HG02571 (cell line): Measurements from ENCODE around the gene CHD6.

Experiments used
- ATAC-seq: cut with Tn5 transposase; IDR thresholded peaks from one replicate; pipeline ENCODE4 v1.9.1; 2021; ENCODE audit warnings: mild to moderate bottlenecking, moderate library complexity; ENCODE audit not compliant: unreplicated experiment

The CHD6 gene

DNA sequence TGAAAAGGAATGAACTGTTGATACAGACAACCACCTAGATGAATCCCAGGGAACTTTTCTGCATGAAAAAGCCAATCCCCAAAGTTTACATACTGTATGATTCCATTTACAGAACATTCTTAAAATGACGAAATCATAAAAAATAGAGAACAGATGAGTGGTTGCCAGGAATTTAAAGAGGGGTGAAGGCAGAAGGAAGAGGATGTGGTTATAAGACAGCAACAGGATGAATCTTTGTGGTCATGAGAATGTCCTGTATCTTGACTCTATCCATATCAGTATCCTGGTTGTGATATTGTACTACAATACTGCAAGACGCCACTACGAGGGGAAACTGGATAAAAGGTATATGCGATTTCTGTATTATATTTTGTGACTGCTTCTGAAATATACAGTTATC is 181.5 kb downstream of the CHD6 start:
- no peak for ATAC-seq

DNA sequence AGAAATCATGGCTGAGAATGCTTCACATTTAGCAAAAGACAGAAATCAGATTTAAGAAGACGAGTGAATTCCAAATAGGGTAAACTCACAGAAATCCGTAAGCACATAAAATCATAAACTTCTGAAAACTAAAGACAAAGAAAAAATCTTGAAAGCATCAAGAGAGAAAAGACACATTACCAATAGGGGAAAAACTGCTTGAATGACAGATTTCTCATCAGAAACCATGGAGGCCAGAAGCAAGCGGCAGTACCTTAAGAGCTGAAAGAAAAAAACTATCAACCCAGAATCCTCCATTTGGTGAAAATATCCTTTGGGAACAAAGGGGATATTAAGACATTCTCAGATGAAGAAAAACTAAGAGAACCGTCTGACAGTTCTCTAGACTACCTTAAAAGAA is 185.0 kb downstream of the CHD6 start:
- ATAC-seq: no peak

DNA sequence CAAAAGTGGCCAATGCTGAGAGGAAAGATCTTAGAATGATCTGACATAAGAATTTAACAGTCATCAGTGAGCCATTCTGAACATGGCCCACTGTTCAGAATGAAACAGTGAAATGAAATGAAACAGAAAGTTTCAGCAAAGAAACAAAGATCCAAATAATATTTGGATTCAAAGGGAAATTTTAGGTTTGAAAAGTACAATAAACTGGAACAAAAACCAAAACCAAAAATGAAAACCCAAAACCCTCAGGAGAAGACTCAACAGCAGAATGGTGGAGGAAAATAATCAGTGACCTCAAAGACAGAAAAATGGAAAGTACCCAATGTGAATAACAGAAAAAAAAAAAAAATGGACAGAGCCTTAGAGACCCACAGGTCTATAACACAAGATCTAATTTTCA is 185.4 kb downstream of the CHD6 start:
- ATAC-seq: no peak

DNA sequence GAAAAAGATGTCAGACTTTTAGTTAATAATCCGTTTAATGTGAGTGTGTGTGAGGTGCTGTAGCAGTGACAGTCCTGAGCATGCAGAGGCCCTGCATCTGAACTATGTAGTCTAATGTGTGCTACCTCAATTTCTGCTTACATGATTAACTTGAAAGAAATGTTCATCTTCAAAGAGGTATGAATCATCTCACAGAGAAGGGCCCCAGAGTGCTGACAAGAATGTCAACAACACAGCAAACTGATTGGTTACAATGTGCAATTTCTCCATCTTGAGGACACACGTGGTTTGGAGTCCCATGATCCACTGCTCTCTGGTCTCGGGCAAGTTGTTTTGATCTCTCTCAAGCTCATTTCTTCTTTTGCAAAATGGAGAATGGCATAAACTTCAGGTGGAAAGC is 189.9 kb downstream of the CHD6 start:
- ATAC-seq: no peak

DNA sequence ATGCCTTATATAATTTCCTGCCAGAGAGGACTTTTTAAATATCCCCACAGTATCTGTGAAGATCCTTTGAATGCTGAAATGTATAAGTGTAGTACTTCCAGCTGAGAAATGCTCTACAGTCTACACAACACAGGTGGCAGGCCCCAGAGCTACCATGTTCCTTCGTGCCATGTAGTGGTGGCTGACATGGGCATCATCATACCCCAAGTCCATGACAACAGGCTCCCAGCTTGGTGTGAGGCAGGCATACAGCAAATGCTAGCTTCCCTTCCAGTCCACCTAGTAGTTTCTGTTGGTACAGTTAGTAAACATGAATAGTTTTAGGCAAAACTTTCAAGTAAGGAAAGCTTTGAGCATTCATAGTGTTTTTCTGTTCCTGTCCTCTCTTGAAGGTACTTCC is 190.3 kb downstream of the CHD6 start:
- no peak for ATAC-seq

DNA sequence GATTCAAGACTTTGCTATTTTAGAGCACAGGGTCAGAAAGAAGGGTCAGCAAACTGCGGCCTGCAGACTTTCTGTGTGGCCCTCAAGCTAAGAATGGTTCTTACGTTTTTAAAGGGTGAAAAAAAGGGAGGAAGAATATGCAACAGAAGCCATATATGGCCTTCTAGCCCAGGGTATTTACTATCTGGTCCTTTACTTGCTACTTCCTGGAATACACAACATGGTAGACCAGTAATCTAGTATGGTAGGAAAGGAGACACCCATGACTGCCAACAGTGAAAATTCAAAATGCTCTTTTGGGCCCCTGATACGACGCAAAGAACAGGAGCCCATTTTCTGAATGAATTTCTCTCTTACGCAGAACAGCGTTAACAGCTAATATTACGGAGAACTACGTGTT is 191.2 kb downstream of the CHD6 start:
- no peak for ATAC-seq

DNA sequence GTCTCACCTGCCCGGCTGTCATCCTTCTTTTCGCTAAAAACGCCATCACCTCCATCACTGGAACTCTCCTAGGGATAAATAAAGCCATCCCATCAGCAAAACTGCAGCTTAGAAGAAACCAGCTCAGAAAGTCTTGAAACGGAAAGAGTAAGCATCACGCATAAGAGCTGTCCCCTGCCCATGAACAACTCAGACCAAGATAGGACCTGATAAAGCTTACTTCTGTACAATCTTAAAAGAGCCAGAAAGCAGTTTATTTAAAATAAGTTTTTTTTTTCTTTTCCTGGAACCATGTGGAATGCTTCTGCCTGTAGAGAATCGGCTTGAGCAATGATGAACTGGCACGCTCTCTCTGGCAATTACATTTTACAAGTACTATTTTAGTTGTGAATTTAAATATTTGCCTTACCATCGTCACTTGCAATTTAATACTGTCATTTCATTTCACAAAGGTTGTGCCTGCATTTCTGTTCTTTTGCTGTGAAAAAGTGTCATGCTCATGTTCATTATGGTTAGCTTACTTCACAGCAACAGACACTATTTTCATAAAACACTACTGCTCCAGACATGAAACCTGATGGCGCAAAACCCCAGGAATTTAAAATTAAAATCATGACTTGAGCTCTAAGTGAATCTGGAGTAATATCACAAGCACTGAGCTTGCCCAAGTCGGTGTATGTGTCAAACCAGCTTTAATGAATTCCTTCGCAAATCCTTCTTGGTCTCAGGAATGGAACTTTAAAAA is 191.9 kb downstream of the CHD6 start:
- ATAC-seq: no peak

DNA sequence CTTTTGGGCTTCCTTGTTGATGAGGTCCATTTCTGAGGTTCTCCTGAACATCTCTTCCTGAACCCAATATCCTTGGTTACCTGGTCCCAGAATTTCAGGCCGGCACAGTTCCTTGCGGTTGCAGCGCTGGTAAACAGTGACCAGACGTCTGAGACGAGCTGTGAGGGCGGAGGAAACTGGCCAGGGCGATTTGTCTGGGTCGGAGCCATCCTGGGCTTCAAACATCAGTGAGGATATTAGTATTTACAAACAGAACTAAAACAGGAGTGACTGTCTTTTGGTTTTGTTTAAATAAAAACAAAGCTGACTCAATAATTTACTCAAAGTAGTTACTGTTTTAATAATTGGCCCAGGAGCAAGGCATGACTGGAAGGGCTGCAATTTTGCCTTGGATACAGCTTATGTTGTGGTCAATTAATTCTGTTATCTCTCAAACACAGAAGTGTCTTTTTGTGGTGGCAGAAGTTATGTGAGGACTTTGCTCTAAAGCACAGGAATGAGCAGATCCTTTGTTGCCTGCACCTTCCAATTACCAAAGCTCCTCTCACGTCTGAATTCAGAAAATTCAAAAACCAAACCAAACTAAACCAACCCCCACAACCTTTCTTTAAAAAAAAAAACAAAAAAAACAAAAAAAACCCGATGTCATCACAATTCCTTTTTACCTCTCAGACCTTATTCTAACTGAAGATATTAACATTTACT is 192.8 kb downstream of the CHD6 start:
- ATAC-seq: no peak

DNA sequence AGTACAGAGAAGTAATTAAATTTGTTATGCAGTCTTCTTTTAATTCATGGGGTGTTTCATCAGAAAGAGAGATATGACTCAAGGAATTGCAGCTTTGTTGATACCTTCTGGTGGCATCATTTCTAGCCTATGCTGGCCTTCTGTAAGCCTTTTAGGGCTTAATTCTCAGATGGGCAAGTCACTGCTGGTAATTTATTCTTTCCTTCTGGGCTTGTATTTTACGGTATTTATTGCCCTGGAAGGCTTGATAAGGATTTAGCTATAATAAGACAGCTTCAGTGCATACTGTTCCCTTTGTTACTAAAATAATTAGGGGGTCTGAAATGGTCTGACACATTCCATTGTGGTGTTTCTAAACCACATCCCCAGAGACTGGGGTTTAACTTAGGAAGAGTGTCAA is 193.6 kb downstream of the CHD6 start:
- no peak for ATAC-seq

DNA sequence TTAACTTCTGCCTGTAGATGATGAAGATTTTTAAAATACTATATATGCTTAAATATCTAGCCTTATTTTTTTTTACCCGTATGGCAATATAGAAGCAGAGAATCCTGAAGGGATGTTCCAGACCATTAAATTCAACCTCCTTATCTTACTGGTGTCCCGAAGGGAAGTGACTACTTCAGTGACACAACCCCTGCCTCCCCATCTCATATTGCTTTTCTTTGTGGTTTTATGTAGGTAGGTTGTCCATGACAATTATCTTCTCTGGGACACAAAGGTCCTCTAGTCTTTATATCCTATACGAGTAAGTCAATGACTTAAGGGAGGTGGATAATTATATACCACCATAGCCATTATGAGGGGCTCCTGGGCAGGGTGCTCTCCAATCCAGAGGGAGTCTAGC is 194.2 kb downstream of the CHD6 start:
- ATAC-seq: no peak

DNA sequence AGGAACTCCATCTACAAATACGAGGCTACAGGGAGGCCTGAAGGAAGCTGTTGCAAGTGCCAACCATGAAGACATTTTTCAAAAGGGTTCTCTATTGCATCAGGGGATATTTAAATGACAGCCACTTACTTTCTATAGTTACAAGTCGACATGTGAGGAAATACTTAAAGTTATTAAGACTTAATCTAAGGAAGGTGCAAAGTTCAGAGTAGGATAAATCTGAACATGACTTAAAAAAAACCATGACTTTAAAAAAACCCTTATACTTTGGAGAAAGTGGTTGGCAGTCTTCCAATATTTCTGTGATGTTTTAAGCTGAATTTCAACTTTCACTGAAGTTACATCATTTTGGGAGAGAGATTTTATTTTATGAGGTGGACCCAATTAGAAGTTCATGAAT is 195.2 kb downstream of the CHD6 start:
- no peak for ATAC-seq

DNA sequence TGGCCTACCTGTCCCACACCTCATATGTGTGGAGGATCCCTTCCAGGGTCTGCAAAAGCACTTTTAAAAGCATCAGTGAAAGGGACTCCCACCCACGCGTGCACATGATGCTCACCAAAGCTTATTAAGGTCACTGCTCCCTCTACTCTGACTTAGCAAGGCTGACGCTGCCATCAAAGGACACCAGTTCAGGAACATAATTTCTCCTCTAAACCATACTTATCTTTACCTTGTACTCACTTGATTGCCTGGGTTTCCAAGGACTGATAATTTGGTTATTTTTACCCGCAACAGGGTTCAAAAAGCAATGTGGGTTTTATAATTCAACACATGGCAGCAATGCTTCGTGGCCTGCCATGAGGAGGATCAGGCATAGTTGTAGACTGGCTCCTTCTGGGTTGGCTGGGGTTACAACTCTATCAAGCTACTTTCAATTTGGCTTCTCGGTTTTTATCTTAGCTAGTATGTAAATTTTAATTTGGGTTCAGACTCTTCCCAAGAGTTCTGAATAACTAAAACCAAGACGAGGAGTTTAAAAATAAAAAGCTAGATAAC is 199.4 kb downstream of the CHD6 start:
- ATAC-seq: no peak

DNA sequence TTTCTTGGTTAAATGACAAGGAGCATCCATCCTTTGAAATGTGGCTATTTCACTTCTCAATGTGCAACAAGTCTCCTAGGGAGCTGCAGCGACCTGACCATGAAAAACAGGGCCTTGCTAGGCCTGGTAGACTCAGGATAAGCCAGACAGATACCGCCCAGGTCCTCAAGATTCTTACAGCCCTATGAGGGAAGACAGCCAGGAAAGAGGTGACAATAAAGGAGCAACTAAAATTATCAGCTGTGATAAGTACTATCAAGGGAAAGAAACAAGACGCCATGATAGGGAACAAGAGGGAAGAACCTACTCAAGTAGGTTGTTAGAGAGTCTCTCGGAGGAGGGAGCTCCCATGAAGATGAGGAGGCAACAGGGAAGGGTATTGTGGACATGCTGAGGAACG is 200.1 kb downstream of the CHD6 start:
- ATAC-seq: no peak

DNA sequence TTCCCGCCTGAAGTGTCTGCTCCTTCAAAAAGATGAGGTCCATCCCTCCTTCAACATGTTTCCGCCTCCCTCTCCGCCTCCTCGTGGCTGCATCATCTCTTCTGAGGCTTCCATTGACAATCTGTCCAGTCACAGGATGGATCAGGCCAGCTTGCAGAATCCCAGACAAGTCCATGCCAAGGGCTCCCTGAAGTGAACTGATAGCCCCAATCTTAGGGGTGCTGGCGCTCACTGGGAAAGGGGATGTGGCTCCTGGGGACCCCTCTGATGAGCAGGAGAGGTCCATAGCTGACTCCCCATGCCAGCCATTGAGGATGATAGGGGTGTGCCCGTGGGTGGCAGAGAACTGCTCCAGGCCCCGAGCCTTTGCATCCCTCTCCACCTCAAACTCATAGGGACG is 203.0 kb downstream of the CHD6 start:
- ATAC-seq: no peak

DNA sequence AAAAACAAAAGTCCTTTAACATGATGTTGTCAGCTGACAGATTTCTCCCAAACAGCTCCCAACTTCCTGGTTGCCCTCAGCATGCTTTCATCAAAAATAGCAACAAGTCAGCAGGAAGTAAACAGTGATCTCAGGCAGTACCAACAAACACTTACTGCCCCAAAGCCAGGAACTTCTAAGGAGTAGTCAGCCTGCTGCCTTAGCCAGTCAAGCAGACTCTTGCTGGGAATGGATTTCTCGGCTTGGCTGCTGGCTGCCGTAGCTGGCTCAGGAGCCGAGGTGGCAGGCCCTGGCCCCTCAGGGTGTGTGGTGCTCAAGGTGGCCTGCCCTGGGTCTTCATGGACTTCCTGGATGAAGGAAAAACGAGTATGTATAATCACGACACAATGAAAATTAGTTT is 205.0 kb downstream of the CHD6 start:
- ATAC-seq: no peak

DNA sequence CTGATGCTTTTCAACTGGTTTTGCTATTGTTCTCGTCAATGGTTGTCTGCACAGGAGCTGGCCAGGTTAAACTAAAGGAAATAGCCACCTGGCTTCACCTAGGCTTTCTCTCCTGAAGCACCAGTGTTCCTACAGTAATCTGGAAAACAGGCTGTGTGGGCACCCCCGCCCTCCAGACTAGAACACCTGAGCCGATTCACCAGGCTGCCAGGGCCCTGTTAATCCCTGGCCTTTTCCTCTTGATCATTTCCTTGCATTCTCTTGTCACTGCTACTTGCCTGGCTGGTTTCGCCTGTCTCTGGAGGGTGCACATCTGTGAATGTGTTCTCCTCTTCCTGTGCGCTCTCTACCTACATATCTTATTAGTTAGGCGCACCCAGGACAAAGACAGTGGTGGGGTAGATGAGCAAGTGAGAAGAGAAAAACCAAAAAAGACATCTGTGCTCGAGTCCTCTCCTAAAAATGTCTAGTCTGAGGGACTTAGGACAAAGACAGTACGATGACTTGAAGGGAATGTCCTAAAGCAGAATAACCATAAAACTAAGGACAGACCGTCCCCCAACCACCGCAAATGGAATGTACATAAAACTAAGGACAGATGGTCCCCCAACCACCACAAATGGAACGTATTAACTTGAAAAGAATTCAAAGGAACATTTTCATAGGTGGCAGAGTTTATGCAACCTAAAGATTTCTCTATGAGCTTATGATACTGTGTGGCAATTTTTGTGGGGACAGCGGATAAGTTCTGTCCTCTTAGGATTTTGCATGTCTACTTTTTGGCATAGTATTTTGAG is 205.7 kb downstream of the CHD6 start:
- ATAC-seq: no peak

DNA sequence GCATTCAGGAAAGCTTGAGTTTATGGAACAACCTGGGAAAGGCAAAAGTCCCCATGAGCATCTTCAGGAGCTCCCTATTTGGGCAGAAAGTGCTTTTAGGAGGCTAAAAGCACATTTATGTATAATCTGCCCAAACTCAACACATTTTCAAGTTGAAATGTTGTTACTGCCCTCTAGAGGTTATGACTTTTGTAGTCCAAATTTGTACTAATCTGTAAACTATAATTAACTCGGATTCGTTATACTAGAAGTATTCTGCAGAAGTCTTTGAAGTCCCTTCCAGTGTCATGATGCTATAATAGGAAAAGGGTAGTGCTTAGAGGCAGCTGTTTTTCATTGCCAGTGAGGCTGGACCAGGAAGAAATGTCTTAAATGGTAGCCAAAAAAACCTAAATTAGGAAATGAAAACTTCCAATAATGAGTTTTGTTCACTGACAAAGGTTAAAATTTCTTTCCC is 206.8 kb downstream of the CHD6 start:
- ATAC-seq: no peak

DNA sequence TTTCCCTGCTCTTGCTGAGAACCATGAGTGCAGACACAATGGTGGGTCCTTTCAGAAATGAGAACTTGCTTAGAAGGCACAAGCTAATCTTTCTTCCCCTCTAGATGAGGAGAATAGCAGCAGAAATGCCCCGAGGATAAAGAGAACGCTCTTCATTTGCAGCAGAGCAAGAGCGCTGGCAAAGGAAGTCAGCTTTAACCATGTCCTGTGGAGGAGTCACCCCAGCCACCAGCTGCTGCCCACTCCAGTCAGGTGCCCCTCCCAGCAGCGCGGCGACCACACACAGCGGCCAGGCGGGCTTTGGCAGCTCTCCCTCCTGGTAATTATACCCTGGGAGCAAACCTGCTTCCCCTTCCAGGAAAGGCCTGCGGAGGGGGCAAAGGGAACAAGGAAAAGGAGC is 209.2 kb downstream of the CHD6 start:
- no peak for ATAC-seq

DNA sequence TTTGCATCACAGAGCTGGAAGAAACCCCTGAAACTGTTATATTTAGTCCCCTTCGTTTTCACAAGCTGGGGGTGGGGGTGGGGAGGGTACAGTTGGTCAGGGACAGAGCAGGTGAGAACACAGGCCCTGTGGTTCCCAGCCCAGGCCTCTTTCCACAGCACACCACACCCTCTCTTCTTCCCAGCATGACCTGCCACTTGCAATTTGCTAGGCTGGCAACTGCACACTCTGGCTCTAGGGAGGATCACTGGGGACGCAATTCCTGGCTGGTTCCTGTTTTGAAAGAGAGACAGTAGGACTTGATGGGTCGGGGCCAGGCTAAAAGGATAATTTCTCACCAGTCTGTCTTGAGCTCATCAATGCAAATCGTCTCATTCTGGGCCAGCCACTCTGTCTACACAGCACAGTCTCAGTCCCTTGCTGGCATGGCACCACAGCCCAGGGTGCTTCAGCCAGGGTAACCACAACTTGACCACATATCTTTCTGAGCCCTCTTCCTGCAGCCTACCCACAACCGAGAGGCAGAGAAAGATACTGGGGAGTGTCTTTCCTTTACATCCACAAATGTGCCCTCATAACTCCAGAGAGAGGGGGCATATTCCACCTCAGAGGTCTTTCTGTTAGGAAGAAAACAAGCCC is 209.9 kb downstream of the CHD6 start:
- peak; percentile 82 for ATAC-seq

DNA sequence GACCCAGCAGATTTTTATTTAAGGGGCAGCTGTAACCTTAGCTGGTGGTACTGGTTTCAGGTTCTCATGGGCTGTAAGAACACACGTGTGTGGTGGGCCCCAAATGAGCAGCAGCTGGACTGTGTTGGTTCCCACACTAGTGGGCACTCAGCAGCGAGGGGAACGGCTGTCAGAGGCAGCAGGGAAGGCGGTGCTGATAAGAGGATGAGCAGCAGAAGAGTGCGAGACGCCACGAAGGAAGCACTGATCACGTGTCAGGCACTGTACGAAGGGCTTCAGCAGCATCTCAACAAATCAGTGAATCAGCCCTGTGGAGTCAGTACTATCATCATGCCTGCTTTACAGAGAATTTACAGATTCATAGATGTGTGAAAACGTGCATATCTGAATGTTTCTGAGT is 210.6 kb downstream of the CHD6 start:
- no peak for ATAC-seq

DNA sequence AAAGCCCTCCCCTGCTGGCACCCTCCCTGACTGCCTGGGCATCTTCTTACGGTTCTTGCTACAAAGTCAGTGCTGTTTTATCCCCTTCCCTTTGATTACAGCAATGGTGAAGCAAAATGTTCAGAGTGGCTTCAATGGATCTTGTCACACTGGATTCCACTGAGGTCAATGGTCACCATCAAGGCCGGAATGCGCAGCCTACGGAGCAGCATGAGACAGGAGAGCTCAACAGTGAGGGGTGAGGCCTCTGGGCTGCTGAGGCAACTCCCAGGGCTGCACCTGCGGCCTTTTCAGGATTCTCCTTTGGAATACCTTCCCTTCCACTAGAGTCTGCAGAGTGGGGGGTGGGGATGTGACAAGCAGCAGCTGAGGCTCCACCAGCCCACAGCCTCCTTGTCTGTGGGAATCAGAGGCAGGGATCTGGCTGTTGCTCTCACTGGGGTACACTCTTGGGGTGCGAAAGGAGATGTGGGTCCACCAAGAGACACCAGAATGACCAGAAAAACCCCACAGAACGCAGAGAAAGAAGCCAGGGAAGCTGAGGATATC is 211.2 kb downstream of the CHD6 start:
- ATAC-seq: no peak
